NT2/D1 (cell line): ENCODE measurements around the gene EIF2AK2.
A peak's percentile ranks its signal among the peaks of the same experiment; 100 is the strongest.

Experiments used
- DNase-seq: peaks from one replicate; pipeline ENCODE4 v3.0.0-alpha.2; 2011; ENCODE audit warnings: low read depth, low spot score
- H3K27me3 ChIP-seq: 2 replicates; pipeline ENCODE4 v1.6.0; 2011; ENCODE audit warnings: mild to moderate bottlenecking; ENCODE audit not compliant: insufficient read length, insufficient read depth
- H3K36me3 ChIP-seq: 2 replicates; pipeline ENCODE4 v1.6.1; 2011; ENCODE audit warnings: mild to moderate bottlenecking, low read length, mixed read lengths; ENCODE audit not compliant: insufficient read depth, insufficient read length
- H3K4me1 ChIP-seq: 2 replicates; pipeline ENCODE4 v1.5.1; 2011; ENCODE audit not compliant: insufficient read depth, insufficient read length
- H3K4me3 ChIP-seq: 2 replicates; pipeline ENCODE4 v1.5.1; 2011; ENCODE audit warnings: low read depth; ENCODE audit not compliant: insufficient read length
- H3K9ac ChIP-seq: 2 replicates; pipeline ENCODE4 v1.6.0; 2011; ENCODE audit warnings: low read depth; ENCODE audit not compliant: insufficient read length
- H3K9me3 ChIP-seq: 2 replicates; pipeline ENCODE4 v1.5.1; 2011; ENCODE audit warnings: mild to moderate bottlenecking, low read length; ENCODE audit not compliant: insufficient read depth
- SUZ12 ChIP-seq: IDR thresholded peaks from 2 replicates; pipeline ENCODE4 v1.6.1; 2011; ENCODE audit not compliant: insufficient read length, insufficient read depth; ENCODE audit errors: extremely low read depth
- YY1 ChIP-seq: IDR thresholded peaks from 2 replicates; pipeline ENCODE4 v1.6.1; 2011; ENCODE audit not compliant: insufficient read length, insufficient read depth
- ZNF274 ChIP-seq: IDR thresholded peaks from 2 replicates; pipeline ENCODE4 v1.6.1; 2011; ENCODE audit warnings: mild to moderate bottlenecking, low read depth, low read length

The EIF2AK2 gene

DNA sequence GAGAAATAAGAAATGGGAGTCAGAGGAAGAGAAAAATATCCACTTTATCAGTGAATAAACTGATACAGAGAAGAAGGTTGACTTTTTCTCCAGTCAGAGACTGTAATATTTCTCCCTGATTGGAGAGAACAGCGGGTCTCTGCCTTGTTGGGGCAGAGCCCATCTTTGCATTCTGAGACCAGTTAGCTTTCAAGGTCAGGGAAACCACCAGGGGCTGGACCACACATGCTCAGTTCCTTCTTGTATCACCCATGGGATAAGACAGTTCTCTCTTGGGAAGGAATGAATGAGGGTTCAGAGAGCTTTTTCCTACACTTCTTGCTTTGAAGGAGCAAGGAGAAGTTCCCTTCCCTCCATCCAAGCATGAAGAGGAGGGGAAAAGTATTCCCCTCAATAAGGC lies 60.2 kb downstream of the EIF2AK2 start:
- no peaks in the 10 kb centered on the region for H3K4me1 ChIP-seq
- H3K4me3 ChIP-seq = no peak overlapping the region
- H3K27me3 ChIP-seq = no peaks in the 10 kb centered on the region
- H3K9ac ChIP-seq = no peak overlapping the region
- H3K36me3 ChIP-seq = peaks cover 38% of the 10 kb centered on the region
- TF ChIP-seq SUZ12 (no peak), ZNF274 (no peak), YY1 (no peak)
- DNase-seq = no peak
- no peaks in the 10 kb centered on the region for H3K9me3 ChIP-seq

DNA sequence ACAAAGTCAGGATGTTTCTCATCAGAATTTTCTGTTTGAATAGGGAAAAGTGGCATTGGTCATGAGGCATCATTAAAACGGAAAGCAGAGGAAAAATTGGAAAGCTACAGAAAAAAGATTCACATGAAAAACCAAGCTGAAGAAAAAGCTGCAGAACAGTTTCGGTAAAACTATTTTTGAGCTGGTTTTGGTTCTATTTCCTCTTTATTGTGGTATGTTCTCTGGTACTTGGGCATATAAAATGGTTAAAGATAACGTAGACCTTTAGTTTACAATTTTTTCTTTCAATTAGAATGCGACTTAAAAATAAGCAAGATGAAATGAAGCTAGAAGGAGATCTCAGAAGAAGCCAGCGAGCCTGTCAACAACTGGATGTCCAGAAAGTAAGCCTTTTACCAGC lies 64.9 kb downstream of the EIF2AK2 start:
- H3K9me3 ChIP-seq = no peaks in the 10 kb centered on the region
- H3K9ac ChIP-seq = no peak overlapping the region
- no peaks in the 10 kb centered on the region for H3K27me3 ChIP-seq
- no peak overlapping the region for H3K4me3 ChIP-seq
- H3K36me3 ChIP-seq = peaks cover 37% of the 10 kb centered on the region
- TF ChIP-seq SUZ12 (no peak), YY1 (no peak), ZNF274 (no peak)
- DNase-seq = no peak
- H3K4me1 ChIP-seq = no peaks in the 10 kb centered on the region

DNA sequence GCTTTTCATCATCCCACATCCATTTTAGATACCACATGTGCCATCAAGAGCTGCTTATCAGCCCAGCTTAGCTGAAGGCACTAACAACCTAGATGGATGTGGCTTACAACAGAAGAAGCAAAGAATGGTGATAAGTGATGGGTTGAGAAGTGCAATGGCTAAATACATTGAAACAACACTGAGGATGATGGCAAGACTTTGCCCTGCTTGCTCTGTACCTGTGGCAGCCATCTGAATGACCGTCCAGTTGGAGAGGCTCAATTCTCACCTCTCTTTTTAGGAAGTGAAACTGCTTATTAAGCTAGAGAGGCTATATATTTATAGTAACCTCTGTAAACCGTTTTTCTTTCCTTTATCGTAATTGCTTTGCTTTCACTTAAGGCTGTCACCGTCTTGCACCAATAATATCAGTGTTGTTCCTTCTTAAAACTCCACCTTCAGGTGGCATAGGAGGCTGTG lies 66.7 kb downstream of the EIF2AK2 start:
- TF ChIP-seq ZNF274 = no peak
- TF ChIP-seq YY1 = no peak
- TF ChIP-seq SUZ12 = no peak
- H3K9ac ChIP-seq = no peak overlapping the region
- no peak for DNase-seq

DNA sequence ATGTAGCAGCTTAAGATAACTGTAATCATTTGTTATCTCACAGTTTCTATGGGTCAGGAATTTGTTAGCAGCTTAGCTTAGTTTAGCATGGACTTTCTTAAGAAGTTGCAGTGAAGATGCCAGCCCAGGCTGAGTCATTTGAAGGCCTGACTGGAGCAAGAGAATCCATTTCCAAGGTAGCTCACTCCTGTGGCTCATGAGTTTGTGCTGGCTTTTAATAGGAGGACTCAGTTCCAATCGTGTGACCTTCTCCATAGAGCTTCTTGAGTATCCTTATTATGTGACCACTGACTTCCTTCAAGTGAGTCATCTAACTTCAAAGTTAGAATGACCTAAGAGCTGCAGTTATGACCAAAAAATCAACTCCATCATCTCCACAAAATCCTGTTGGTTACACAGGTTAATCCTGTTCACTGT lies 71.0 kb downstream of the EIF2AK2 start:
- DNase-seq = no peak
- no peaks in the 10 kb centered on the region for H3K9me3 ChIP-seq
- no peaks in the 10 kb centered on the region for H3K27me3 ChIP-seq
- H3K9ac ChIP-seq = no peak overlapping the region
- peaks cover 24% of the 10 kb centered on the region for H3K36me3 ChIP-seq
- no peaks in the 10 kb centered on the region for H3K4me1 ChIP-seq
- H3K4me3 ChIP-seq = no peak overlapping the region
- TF ChIP-seq YY1 (no peak), SUZ12 (no peak), ZNF274 (no peak)

More for the DNA sequence above, 66.7 kb downstream of the EIF2AK2 start:
- H3K36me3 ChIP-seq = peaks cover 29% of the 10 kb centered on the region
- no peaks in the 10 kb centered on the region for H3K27me3 ChIP-seq
- H3K9me3 ChIP-seq = no peaks in the 10 kb centered on the region
- H3K4me1 ChIP-seq = no peaks in the 10 kb centered on the region
- no peak overlapping the region for H3K4me3 ChIP-seq

DNA sequence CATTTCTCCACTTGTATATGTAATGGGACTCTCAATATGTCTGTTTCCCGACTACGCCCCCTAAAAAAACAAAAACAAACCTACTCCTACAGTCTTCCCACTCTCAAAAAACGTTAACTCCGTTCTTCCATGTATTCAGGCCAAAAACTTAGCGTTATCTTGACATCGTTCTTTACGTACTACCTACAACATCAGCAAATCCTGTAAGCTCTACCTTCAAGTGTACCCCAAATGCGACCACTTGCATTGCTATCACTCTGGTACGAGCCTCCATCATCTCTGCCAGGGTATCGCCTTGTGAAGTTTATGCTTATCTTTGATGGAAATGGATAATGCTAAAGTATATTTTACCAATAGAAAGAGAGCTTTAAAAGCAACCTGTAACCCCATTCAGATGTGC lies 72.0 kb downstream of the EIF2AK2 start:
- no peak for TF ChIP-seq YY1
- TF ChIP-seq SUZ12 = no peak
- TF ChIP-seq ZNF274 = no peak
- Histone ChIP-seq H3K9ac (peak overlapping the region; percentile 75), H3K36me3 (peaks cover 23% of the 10 kb centered on the region), H3K27me3 (no peaks in the 10 kb centered on the region), H3K4me1 (no peaks in the 10 kb centered on the region), H3K4me3 (peak overlapping the region; percentile 78), H3K9me3 (no peaks in the 10 kb centered on the region)
- DNase-seq = no peak

DNA sequence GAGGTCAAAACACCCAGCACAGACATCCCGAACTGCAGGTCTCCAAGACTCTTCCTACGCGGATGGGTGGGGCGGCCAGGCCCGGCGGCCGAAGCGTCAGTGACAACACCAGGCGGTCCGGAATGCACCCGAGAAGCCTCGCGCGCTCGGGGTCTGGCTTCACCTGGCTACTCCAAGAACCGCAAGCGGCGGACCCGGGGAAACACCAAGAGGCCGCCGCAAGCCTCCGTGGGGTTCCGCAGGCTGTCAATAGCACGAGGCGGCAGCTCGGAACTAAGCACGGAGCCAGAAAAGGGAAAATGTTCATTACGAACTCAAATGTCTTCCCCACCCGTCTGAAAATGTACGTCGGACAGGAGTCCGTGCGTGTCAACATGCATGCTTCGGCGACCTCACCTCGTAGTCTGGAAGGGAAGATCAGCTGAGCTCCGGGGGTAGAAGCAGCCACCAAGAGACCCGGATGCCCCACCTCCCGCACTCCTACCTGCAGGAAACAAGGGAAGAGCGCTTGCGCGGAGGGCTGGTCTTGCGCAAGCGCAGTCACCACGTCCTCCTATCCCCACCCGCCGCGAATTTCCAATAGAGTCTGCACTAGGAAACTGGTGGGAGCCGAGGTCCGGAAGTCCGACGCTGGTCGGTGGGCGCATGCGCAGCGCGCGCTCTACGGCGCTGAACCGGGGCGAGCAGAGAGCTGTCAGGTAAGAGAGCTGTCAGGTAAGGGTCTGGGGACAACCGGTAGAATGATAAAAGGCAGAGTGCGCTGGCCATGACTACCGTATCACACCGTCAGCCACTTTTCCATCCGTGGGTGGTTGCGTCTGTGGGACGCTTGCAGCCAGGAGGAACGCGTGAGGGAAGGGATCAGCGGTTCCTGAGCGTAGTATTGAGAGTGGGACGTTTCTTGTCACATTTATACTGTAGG lies 72.6 kb downstream of the EIF2AK2 start, which contains the start of the genes GPATCH11 and HEATR5B:
Gene GPATCH11, plus strand, starts transcription at position 646 of the 922 bp plus-strand sequence. CDS start 3,864 bp downstream, outside the sequence.
Gene HEATR5B, minus strand, starts transcription at position 500 of the 922 bp plus-strand sequence. CDS start 958 bp downstream, outside the sequence.
- TF ChIP-seq SUZ12 (no peak), YY1 (no peak), ZNF274 (no peak)
- H3K4me3 ChIP-seq = peak within 1 kb of the TSS; percentile 78
- peak; percentile 97 for DNase-seq
- peaks cover 19% of the 10 kb centered on the region for H3K36me3 ChIP-seq
- H3K27me3 ChIP-seq = no peaks in the 10 kb centered on the region
- no peaks in the 10 kb centered on the region for H3K9me3 ChIP-seq
- no peaks in the 10 kb centered on the region for H3K4me1 ChIP-seq
- peak within 1 kb of the TSS; percentile 88 for H3K9ac ChIP-seq

DNA sequence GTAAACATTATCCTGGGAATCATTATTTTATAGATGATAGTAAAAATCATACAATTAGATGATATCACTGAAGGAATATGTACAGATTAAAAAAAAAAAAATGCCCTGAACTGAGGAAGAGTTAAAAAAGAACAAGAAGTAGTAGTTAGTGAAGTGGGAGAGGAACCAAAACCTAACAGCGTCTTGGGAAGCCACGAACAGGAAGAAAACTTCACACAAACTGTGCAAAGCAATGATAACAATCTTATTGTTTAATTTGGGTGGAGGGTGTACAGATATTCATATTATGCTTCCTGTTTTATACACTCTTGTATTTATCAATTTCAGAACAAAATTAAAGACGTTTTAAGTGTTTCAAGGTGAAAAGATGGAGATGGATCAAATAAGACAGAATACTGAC lies 76.1 kb downstream of the EIF2AK2 start:
- Histone ChIP-seq H3K36me3 (peaks cover 26% of the 10 kb centered on the region), H3K4me1 (no peaks in the 10 kb centered on the region), H3K27me3 (no peaks in the 10 kb centered on the region), H3K9me3 (no peaks in the 10 kb centered on the region), H3K4me3 (no peak overlapping the region), H3K9ac (no peak overlapping the region)
- TF ChIP-seq ZNF274 (no peak), SUZ12 (no peak), YY1 (no peak)
- no peak for DNase-seq
